NCI-H69 (cell line): Measurements from ENCODE around the gene POLR1A.
"Not testable (repeated sequence)": the region's sequence is repeated elsewhere in the genome, so short reads cannot be mapped to it uniquely, and the experiment has no call there.

Source experiments
- DNase-seq: peaks from one replicate; lab custom pipeline; 2025; lab: John Stamatoyannopoulos, UW

POLR1A gene

DNA sequence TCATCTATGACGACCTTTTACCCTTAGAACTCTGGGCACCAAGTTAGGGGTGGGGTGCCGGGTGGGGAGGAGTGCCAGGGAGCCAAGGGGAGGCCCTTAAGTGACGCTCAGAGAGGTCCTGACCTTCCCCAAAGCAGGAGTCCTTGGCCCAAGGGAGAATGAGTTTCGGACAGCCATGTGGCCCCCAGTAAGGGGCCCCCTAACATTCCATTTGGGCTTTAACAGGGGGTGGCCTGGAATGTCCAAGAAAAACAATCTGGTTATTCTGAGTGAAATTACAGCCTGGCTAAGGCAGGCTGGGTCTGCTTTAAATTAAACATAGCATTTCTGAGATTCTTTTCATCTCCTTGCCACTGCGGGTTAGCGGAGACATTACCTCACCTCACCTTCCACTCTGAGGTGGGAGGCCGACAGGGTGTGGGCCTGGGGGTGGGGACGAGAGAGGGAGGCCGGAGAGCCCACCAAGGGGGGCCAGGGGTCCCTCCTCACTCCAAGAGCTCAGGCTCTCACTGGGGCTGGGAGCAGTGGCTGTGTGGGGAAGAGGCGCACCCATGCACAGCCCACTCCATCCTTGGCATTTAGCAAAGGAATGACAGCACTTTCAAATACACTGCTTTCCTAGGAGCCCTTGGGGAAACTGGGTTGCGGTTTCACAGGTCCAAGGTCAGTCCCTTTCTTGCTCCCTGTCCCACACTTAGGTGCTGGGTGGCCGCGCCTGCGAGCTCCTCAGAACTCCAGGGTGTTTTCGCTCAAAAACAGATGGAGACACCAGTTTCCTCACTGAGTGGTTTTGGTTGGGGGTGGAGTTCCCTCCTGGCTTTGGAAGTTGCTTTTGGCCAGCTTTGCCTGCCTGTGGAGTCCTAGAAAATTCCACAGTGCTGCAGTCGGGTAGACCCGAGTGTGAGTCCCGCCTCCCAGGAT, 107.4 kb downstream of the POLR1A start:
- no peak for DNase-seq

DNA sequence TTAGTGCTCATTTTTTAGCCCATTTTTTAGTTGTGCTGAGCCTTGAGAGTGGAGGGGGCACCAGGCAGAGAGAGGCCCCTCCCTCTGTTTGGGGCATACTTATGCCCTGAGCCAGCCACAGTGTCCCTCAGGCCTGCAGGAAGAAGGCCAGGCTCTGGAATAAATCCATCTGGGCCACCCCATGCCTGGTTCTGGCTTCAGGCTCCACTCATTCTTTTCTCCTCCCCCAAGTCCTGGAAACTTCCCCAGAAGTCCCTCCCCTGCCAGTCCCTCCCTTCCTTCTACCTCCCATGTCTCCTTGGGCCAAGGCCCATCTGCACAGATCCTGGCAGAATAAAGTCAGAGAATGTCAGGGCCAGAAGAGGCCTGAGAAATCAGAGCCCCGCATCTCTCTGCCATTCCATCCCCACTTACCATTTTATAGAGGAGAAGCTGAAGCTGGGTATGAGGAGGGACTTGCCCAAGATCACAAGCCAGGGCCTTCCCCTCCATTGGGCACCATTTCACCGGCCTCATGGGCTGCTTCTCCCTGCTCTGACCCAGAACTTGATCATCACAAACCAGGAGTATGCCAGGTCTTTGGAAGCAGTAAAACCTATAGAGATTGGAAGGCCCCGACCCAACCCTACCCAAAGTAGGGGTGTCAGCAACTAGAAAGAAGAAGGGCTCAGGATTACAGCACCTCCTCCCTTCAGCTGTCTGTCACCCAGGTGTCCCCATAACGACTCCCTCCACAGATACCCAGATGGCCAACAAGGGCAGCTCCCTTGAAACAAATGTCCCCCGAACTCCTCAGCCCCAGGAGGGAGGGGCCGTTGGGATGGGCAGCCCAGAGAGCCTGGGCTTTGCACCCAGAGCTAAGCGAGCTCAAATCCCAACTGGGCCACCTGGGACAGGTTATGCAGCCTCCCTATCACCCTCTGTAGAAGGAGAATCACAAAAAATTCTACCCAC, 108.4 kb downstream of the POLR1A start:
- DNase-seq: no peak

DNA sequence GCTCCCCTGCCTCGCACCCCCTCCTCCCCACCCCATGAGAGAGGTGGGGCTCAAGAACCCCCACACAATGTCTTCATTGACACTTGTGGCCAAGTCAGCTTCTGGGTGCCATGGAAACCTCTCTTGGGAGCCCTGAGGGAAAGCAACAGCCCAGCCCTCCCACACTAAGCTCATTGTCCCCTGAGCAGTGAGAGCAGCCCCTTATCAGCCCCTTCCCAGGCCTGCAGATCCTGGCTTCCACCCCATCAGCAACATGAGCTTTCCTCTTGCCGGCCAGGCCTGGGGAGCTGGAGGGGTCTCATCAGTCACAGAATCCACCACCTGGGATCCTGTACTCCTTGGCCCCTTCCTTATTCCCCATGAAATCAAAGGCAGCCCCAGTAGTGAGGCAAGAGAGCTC, 109.1 kb downstream of the POLR1A start:
- no peak for DNase-seq

DNA sequence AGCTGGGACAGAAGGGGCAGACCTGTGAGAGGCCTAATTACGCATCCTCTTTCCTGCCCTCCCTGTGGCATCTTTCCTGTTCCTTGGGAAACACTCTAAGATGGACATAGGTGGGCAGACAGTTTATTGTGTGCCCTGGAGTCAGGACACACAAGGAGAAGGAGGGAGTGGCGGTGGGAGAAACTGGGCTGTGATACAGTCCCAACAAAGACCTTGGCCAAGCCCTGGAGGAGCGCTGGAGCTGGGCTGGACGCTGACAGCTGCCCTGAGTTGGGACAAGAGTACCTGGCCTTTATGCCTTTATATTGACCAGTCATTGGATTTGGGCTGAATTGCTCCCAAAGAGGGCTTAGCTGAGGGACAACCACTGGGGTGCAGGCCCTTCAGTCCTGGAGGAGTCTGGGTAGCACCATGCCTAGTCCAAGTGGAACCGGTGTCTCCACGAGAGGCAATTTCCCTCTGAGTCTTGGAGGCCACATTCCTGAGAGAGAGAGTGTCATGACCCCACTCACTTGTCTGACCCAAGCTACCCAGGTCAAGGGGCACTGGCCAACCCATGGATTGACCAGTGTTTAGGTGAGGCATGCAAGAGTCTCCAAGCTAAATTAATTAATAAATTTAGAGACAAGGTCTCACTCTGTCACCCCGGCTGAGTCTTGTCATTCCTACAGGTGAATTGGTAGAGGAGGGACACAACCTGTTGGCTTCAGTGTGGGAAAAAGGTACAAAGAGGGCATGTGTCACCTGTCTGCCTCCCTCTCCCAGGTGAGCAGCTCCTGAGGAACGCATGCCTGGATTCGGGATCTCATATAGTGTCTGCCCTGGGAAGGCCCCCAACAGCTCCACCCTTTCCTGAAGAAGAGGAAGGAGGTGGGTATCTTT, 109.8 kb downstream of the POLR1A start:
- DNase-seq: no peak

DNA sequence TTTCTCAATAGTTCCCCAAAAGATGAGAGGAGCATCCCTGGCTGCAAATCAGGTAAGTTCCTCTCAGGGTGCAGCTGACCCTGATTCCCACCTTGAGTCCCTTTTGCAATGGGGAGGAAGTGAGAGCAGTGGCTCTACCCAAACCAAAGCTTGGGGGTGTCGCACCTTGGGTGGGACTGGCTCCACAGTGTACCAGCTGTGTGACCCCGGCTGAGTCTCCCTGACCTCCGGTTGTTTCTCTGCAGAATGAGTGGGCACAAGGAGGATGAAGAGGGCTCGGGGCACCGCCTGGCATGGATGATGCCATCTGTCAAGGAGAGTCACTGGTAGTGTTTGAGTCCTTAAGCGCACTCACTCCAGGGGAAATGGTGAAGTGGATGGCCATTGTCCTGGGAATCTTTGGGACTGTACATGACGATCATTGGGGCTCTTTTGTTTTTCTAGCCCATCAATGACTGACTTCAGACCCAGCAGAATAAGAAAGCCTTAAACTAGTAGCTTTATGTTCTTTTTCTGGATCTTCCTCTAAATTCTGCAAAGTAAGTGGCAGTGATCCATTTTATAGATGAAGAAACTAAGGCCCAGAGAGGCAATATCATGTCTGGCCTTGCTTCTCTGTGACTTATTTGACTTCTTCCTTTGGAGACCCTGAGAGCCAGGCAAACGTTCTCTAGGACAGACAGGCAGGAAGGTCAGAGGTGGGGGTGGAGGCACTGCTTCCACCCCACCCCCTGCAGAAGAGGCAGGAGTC, 110.6 kb downstream of the POLR1A start:
- DNase-seq: no peak

DNA sequence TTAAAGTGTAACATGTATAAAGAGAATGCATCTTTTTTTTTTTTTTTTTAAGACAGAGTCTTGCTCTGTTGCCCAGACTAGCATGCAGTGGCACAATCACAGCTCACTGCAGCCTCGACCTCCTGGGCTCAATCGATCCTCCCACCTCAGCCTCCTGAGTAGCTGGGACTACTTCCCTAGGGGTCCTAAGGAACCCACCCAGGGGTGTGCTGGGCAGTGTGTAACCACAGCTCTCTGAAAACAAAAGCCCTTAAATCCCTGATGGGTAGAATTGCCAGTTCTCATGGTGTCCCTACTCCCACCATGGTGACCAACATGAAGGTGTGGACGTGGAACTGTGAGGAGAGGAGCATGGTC, 111.3 kb downstream of the POLR1A start:
- no peak for DNase-seq

DNA sequence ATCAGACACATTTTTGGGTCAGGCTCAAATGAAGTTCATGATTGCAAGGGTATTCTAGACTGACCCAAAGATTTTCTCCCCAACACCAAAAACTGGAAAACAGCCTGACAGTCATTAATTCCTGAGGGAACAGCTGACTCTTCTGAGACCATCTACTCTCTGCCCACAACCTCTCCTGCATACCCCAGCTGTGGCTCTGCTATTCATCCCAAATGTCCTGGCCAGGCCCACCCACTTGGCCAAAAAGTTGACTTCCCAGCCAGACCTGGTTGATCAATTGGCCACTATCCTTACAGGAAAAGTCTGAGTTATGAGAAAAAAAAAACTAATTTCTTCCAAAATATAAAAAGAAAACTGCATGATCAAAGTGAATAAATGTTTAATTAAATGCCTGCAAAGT, 113.1 kb downstream of the POLR1A start:
- DNase-seq: no peak

DNA sequence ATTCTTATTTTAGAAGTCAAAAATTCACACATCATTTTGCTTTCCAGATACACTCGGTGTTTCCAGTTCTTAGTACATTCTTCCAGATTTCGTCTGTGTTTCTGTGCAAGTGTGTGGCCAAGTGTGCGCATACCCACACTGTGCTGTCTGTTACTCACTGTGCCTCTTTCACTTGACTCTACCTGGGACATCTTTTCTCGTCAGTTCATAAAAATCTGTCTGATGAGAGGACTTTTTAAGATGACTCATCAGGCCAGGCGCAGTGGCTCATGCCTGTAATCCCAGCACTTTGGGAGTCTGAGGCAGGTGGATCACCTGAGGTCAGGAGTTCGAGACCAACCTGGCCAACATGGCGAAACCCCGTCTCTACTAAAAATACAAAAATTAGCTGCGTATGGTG, 113.6 kb downstream of the POLR1A start:
- not testable (repeated sequence) for DNase-seq

DNA sequence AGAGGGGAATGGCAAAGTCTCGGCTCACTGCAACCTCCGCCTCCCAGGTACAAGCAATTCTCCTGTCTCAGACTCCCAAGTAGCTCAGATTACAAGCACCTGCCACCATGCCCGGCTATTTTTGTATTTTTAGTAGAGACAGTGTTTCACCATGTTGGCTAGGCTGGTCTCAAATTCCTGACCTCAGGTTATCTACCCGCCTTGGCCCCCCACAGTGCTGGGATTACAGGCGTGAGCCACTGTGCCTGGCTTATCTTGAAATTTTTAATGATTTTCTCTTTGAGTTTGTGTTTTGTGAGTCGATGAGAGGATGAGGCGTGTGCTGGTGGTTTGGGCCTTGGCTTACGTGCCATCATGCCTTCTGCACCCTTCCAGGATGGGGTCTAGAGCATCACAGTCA, 115.6 kb downstream of the POLR1A start:
- DNase-seq: no peak

DNA sequence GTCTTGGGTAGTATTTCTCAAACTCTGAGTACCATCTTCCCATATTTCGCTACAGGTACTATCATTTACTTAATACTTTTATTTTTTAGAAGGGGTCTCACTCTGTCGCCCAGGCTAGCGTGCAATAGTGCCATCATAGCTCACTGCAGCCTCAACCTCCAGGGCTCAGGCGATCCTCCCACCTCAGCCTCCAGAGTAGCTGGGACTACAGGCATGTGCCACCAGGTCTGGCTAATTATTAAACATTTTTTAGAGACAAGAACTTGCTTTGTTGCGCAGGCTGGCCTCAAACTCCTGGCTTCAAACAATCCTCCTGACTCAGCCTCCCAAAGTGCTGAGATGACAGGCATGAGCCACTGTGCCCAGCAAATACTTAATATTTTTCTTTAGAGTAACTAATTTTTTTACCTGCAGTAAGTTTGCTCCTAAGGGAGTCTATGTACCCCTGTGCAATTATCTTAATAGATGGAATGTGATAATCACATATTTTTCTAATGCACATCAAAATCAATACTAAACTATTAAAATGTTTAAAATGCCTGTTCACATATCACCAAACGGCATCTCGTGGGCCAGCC, 116.3 kb downstream of the POLR1A start:
- DNase-seq: no peak

DNA sequence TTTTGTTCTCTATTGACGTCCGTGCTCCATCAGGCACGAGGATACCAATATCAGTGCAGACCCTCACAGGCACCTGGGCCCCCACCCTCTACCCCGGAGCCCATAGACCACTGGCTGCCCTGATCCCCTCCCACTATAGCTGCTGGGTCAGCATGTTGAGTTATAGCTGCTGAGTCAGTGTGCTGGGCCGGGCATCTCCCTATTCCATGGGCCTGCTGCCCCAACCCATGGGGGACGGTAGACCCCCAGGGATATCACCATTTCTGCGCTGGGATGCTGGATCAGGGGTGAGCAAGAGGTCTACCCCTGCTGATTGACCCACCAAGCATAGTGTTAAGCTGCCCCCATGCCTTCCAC, 116.8 kb downstream of the POLR1A start:
- DNase-seq: no peak

DNA sequence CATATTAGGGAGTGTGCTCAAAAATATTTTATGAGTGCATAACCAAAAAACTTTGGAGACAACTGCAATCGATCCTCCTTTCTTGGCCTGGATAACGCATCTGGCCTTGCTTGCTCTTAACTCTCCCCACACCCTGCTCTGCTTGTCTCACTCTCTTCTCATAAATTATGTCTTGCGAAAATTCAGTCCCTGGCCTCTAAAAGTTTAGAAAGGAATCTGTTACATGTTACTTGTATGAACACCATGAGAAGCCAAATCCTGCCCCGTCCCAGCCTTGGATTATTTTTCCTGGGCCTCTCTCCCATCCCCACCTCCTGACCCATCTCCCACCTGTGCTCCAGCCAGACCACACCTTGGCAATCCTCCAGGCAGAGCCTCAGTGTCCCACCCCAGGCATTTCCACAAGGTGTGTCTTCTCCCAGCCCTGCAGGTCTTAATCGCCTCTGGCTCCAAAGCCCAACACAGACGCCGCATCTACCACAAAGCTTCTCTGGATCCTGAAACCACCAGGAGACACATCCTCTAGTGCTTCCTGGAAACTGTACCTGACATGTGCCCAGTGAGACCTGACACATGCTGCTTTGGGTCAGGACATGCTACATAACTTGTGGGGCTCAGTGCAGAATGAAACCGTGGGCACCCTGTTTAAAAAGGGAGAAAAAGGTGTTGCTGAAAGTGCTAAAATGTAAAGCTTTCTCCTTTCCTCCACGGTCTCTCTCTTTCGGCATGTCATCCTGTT, 117.3 kb downstream of the POLR1A start:
- DNase-seq: no peak

DNA sequence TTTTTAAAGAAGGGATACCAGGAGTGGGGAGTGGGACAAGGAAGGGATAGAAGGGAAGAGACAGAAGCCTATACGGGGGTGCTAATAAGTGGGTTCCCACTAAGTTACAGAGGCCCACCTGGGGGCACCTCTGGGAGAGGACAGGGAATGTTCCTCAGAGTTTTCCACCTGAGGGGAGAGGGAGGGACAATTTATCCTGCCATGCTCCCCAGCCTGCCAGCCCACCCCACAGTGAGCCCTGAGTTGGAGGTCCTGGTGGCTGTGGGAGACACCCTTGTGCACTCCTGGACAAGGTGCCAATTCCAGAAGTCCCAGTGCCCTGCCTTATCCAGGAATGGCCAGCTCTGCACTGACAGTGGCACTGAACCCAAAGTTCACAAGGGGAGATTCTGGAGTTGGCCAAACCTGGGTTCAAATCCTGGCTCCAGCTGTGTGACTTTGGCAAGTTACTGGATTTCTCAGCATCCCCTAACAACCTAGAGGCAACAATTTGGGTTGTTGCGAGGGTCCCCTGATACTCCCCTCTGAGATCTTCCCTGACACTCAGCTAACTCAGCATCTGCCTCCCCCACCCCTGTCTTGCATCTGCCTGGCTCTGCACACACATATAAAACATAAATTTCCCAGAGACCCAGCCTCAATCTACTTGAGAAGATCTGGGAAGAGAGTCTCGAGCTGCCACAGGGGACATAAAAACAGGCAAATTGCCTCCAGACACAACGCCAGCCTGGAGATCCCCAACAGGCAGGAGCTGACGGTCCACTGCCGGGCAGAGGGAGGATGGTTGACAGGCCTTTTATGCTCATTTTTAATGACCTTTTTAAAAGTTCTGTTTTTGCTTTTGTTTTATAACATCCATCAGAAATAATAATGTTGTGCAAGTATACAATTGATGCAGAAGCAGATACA, 118.2 kb downstream of the POLR1A start:
- DNase-seq: no peak

DNA sequence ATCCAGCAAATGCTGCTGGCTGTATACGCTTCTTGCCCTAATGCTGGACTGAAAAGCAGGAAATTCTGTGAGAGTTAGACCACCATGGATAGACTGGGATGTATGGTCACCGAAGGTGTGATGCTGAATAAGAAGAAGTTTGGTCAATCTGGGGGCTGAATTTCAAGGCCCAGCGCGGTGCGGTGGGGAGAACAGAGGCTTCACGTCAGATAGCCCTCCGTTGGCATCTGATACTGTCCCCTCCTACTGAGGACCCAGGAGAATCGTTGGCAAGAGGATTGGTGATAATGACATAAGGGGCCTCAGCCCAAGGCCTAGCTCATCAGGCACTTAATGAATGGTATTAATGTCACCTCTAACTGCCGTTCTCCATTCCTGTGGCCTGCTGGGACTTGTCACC, 119.6 kb downstream of the POLR1A start:
- no peak for DNase-seq

DNA sequence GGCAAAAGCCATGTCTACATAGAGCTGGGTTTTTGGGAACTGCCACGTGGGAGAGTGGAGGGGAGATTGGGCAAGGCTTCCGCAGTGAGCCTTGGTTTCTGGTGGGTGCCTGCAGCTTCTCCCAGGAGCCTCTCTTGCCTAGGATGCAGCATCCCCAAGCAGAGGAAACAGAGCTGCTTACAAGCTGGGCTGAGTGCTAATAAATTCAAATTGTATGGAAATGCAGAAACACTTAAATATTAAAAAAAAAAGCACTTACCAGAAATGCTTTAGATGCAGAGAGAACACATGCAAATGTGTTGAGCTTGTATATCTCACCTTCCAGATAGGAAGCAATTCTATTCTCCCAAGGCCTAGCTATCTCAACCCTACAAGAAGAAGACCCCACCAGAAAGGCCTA, 120.9 kb downstream of the POLR1A start:
- no peak for DNase-seq

DNA sequence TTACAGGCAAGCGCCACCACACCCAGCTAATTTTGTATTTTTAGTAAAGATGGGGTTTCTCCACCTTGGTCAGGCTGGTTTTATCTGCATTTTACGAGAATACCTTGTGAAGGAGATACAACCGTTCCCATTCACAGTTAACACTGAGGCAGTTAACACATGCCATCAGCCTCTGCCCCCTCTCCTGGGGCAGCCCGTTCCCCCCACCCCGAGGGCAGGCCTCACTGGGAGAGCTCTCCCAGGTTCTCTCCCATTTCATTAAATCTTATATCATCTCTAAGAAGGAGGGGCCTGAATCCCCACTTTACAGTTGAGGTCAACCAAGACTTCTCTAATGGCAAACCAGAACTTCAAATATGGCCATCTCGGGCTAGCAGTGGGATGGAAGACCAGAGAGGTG, 121.9 kb downstream of the POLR1A start:
- DNase-seq: no peak

DNA sequence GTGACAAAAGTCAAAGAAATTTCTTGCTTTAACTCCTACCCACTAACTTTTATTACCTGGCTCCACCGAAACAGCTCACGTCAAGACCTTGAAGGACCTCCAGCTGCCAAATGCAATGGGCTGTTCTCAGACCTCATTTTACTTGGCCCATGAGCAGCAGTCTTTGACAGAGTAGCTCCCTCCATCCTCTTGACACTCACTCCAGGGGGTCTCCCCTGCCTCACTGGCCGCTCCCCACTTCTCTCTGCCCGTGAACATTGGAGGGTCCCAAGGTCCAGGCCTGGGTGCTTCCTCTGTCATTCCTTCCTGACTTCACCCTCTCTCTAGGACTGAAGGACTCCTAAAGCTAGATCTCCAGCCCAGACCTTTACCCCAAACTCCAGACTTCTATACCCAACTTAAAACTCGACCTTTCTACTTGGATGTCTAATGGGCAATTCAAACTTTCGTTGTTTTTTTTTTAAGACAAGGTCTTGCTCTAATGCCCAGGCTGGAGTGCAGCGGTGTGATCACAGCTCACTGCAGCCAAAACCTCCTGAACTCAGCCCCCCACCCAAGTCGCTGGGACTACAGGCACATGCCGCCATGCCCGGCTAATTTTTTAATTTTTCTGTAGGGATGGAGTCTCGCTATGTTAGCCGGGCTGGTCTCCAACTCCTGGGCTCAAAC, 124.0 kb downstream of the POLR1A start:
- no peak for DNase-seq

DNA sequence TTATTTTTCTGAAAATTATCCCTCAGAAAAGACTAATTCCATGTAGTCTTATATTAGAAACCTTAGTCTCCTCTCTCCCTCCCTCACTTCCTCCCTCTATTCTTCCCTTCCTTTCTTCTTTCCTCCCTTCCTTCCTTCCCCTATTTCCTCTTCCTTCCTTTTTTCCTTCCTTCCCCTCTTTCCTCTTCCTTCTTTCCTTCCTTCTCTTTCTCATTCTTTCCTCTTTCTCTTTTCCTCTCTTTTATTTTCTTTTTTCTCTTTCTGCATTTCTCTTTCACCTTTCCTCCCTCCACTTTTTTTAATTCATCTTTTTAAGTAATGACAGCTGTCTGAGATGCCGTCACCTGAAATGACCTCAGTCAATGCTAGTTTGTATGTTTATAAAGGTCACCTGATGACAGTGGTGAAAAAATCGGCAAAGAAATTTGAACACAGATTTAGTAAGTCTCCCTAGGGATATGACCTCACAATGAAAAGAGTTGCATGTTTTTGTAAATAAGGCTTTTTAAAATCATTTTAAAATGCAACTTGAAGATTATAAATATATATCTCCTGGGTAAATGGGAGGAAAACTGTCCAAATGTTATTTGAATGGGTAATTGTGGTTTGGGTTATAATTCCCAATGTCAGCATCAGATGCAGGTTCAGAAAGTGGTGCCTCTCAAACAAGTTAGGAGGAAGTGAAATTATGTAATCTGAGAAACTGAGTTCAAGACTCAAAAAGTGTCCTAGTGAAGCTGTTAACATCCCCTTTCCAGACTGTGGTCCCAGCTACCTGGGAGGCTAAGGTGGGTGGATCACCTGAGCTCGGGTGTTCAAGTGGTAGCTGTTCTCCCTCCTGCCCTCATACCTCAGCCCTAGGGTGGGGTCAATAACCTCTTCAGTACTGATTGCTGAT, 126.6 kb downstream of the POLR1A start:
- DNase-seq: no peak
